Loucy (cell line): ENCODE measurements around the gene ARHGAP31.

Experiments
- CTCF ChIP-seq: fragments of 200-600 bp; sonication (generic); conservative IDR thresholded peaks from 2 replicates; pipeline ENCODE4 v1.5.1; 2014; ENCODE audit warnings: mild to moderate bottlenecking, antibody characterized with exemption, low read length
- EZH2phosphoT487 ChIP-seq: fragments of 200-600 bp; IDR thresholded peaks from 2 replicates; pipeline ENCODE4 v1.6.1; 2018; ENCODE audit warnings: antibody characterized with exemption, mild to moderate bottlenecking, moderate library complexity, borderline replicate concordance

- TF ChIP-seq CTCF (no peak), EZH2phosphoT487 (no peak)
Measured at GRCh38 chr3:119326976-119327375, 32.8 kb downstream of the ARHGAP31 start.
